CD14-positive monocyte (primary cell): ENCODE measurements around the gene TRPM4. TPM values are rescaled to one million over a fixed set of nuclear protein-coding genes. Genes with fewer than 3 reads are reported as not detected.

ENCODE experiments used
- DNase-seq, 3 donors: peaks; one replicate each; pipeline ENCODE4 v3.0.0-alpha.2; 2011 to 2022
- H2AFZ ChIP-seq: 2 replicates; pipeline ENCODE4 v1.6.0; 2012; ENCODE audit warnings: mild to moderate bottlenecking, low read depth, low read length, inconsistent platforms; ENCODE audit not compliant: insufficient read depth, poor library complexity, severe bottlenecking
- H3K27ac ChIP-seq, 2 donors: 1 replicate in 1 of 2; 2 replicates in 1 of 2; pipeline ENCODE4 v1.5.1; 2012 to 2013; ENCODE audit warnings: low read length in 2 of 2, control low read depth in 1 of 2, inconsistent platforms in 1 of 2, low read depth in 1 of 2, mild to moderate bottlenecking in 1 of 2
- H3K27me3 ChIP-seq, 2 donors: one replicate each; pipeline versions ENCODE4 v1.6.0 to v1.6.1; 2011 to 2013; ENCODE audit warnings: low read length in 2 of 2; ENCODE audit not compliant: control insufficient read depth in 2 of 2, insufficient read depth in 2 of 2
- H3K36me3 ChIP-seq, 2 donors: replicated peaks in 1 of 2; 1 replicate in 1 of 2; 2 replicates in 1 of 2; pipeline versions ENCODE4 v1.5.1 to v1.6.1; 2012 to 2013; ENCODE audit warnings: low read length in 2 of 2, control low read depth in 1 of 2, inconsistent platforms in 1 of 2, mild to moderate bottlenecking in 1 of 2; ENCODE audit not compliant: insufficient read depth in 2 of 2, control insufficient read depth in 1 of 2
- H3K4me1 ChIP-seq, 2 donors: 1 replicate in 1 of 2; 2 replicates in 1 of 2; pipeline versions ENCODE4 v1.5.1 to v1.6.1; 2012 to 2013; ENCODE audit warnings: low read length in 2 of 2, control low read depth in 1 of 2, inconsistent platforms in 1 of 2, mild to moderate bottlenecking in 1 of 2, moderate library complexity in 1 of 2; ENCODE audit not compliant: insufficient read depth in 2 of 2, control insufficient read depth in 1 of 2
- H3K4me2 ChIP-seq: replicated peaks from 2 replicates; pipeline ENCODE3; 2012; ENCODE audit warnings: low read length, moderate library complexity, mild to moderate bottlenecking; ENCODE audit not compliant: poor library complexity, severe bottlenecking; ENCODE audit errors: extremely low read depth
- H3K4me3 ChIP-seq, 3 experiments: fragments of 200-600 bp in 1 of 3; sonication (generic) in 1 of 3; replicated peaks in 1 of 3; 1 replicate in 2 of 3; 2 replicates in 1 of 3; pipeline ENCODE4 v1.5.1; 2011 to 2013; ENCODE audit warnings: low read length in 3 of 3, mild to moderate bottlenecking in 3 of 3, control low read depth in 2 of 3, low read depth in 2 of 3, inconsistent platforms in 1 of 3, moderate library complexity in 1 of 3
- H3K79me2 ChIP-seq: 2 replicates; pipeline ENCODE4 v1.6.0; 2012; ENCODE audit warnings: mild to moderate bottlenecking, control low read depth, inconsistent platforms, low read length, moderate library complexity; ENCODE audit not compliant: insufficient read depth
- H3K9ac ChIP-seq: 2 replicates; pipeline ENCODE4 v1.6.0; 2017; ENCODE audit warnings: low read length, mild to moderate bottlenecking; ENCODE audit not compliant: insufficient read depth, poor library complexity, severe bottlenecking
- H3K9me3 ChIP-seq, 2 donors: replicated peaks in 1 of 2; 1 replicate in 1 of 2; 2 replicates in 1 of 2; pipeline versions ENCODE4 v1.5.1 to v1.6.1; 2012 to 2013; ENCODE audit warnings: low read length in 2 of 2, control low read depth in 1 of 2; ENCODE audit not compliant: control insufficient read depth in 1 of 2, insufficient read depth in 1 of 2
- H4K20me1 ChIP-seq: 2 replicates; pipeline ENCODE4 v1.6.0; 2012; ENCODE audit warnings: mild to moderate bottlenecking, low read length, control low read depth, moderate library complexity; ENCODE audit not compliant: insufficient read depth
- H3K27ac Mint-ChIP-seq, 7 donors: one replicate each; pipeline ENCODE4 v1.8.0; 2020; ENCODE audit warnings: mild to moderate bottlenecking in 7 of 7, mixed read lengths in 7 of 7, moderate library complexity in 6 of 7, inconsistent platforms in 2 of 7
- H3K27me3 Mint-ChIP-seq, 3 donors: one replicate each; pipeline ENCODE4 v1.8.0; 2021 to 2022; ENCODE audit warnings: low read depth in 3 of 3, mild to moderate bottlenecking in 3 of 3, mixed read lengths in 3 of 3, moderate library complexity in 3 of 3, inconsistent platforms in 1 of 3
- H3K36me3 Mint-ChIP-seq, 2 donors: one replicate each; pipeline ENCODE4 v1.8.0; 2020; ENCODE audit warnings: mixed read lengths in 2 of 2, inconsistent platforms in 1 of 2, mild to moderate bottlenecking in 1 of 2
- H3K4me1 Mint-ChIP-seq: one replicate; pipeline ENCODE4 v1.8.0; 2020; ENCODE audit warnings: mild to moderate bottlenecking, mixed read lengths
- H3K4me3 Mint-ChIP-seq, 2 donors: one replicate each; pipeline ENCODE4 v1.8.0; 2020; ENCODE audit warnings: mild to moderate bottlenecking in 2 of 2, mixed read lengths in 2 of 2, moderate library complexity in 1 of 2
- H3K9me3 Mint-ChIP-seq, 7 donors: one replicate each; pipeline ENCODE4 v1.8.0; 2020 to 2022; ENCODE audit warnings: mixed read lengths in 7 of 7, mild to moderate bottlenecking in 6 of 7, moderate library complexity in 6 of 7, inconsistent platforms in 2 of 7
- WGBS: methylation state at CpG from one replicate; pipeline ENCODE4 v1.1.5; 2013; ENCODE audit warnings: missing lambda C conversion rate; ENCODE audit not compliant: insufficient coverage; 5-methylcytosine and 5-hydroxymethylcytosine counted together
- intact Hi-C, 2 donors: fragments of 100-400 bp; cut with micrococcal nuclease; formaldehyde crosslinking; loops; one replicate each; pipeline versions ENCODE4 v1.15.0 to v1.15.1; 2023
- polyA plus RNA-seq, 3 donors: library from polyadenylated mRNA; depleted of rRNA in 1 of 3; unstranded in 2 of 3; stranded (reverse) in 1 of 3; fragments of 300-500 nt in 2 of 3; fragments of >200 nt in 1 of 3; fragmentation: Illumina TruSeq in 2 of 3; gene quantifications; 1 replicate in 2 of 3; 2 replicates in 1 of 3; pipeline ENCODE4 v1.2.3, GENCODE V29; 2012 to 2021
- TF ChIP-seq, protein P1 (sequence below): fragments of 200-600 bp; IDR thresholded peaks from one replicate; pipeline ENCODE4 v1.8.0; 2022; ENCODE audit warnings: antibody characterized with exemption, mild to moderate bottlenecking

Gene TRPM4
- polyA plus RNA-seq, 3 donors: 6.0 to 6.9 (median 6.6) TPM

DNA sequence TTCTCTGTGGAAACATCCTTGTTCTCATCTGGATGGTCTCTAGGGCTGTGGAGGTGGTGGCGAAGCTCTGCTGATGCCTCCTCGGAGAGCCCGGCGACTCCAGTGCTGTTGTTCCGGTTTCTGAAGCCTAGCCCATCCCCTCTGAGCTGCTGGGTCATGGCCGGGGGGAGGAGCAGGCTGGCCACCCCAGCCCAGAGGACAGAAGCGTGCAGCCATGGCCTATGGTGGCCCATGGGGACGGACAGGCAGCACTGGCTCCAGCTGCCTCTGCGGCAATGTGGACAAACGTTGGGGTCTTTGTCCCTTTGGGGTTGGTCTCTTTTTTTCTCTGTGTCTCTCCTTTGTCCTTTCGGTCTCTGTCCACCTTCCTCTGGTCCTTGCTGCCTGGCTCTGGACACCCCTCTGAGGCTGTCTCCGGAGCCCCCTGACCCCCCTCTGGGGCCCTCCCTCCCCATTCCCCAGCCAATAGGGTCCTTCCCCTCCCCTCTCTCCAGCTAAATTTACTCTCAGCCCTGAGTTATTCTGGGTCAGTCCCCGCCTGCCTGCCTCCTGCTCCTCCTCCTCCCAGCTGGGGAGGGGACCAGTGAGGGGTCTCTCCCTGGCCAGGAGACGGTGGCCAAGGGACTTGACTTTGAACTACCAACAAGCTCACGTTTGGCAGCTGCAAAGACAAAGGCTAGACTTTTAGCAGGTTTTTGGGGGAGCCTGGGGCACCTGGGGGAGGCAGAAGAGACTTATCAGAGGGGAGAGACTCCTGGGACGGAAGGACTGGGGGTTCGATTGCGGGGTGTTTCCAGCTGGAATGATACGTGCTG lies 2.4 kb upstream of the TRPM4 start, which contains the start of gene HRC:
HRC (minus strand) TSS at position 392 of the 815 bp plus-strand sequence; CDS start at position 233, 159 bp downstream.
- H3K9ac ChIP-seq: no peak within 1 kb of the TSS
- H4K20me1 ChIP-seq: no peaks in the 10 kb centered on the region
- no peak within 1 kb of the TSS for H3K4me3 ChIP-seq
- no peak within 1 kb of the TSS for H3K4me2 ChIP-seq
- TF ChIP-seq, protein P1, sequence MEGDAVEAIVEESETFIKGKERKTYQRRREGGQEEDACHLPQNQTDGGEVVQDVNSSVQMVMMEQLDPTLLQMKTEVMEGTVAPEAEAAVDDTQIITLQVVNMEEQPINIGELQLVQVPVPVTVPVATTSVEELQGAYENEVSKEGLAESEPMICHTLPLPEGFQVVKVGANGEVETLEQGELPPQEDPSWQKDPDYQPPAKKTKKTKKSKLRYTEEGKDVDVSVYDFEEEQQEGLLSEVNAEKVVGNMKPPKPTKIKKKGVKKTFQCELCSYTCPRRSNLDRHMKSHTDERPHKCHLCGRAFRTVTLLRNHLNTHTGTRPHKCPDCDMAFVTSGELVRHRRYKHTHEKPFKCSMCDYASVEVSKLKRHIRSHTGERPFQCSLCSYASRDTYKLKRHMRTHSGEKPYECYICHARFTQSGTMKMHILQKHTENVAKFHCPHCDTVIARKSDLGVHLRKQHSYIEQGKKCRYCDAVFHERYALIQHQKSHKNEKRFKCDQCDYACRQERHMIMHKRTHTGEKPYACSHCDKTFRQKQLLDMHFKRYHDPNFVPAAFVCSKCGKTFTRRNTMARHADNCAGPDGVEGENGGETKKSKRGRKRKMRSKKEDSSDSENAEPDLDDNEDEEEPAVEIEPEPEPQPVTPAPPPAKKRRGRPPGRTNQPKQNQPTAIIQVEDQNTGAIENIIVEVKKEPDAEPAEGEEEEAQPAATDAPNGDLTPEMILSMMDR: no peak
- peaks cover 25 to 50% of the 10 kb centered on the region in 2 donors for H3K4me1 ChIP-seq
- intact Hi-C loops: no loop called here
- no peak for DNase-seq
- WGBS: 71% methylated on average over 13 of the region's 19 CpGs
- H3K36me3 Mint-ChIP-seq: peaks cover 0 to 3% of the 10 kb centered on the region in 2 donors
- H3K9me3 ChIP-seq: peaks cover 12 to 14% of the 10 kb centered on the region in 2 donors
- peak within 1 kb of the TSS in 2 of 7 donors; percentile 24 to 42 for H3K27ac Mint-ChIP-seq
- H3K9me3 Mint-ChIP-seq: peaks cover 12 to 23% (median 16%) of the 10 kb centered on the region in 7 donors
- H3K4me1 Mint-ChIP-seq: peaks cover 37% of the 10 kb centered on the region
- no peak within 1 kb of the TSS for H3K27ac ChIP-seq
- H2AFZ ChIP-seq: no peak within 1 kb of the TSS
- peak within 1 kb of the TSS in 1 of 2 donors; percentile 49 for H3K4me3 Mint-ChIP-seq
- peaks cover 59 to 90% (median 78%) of the 10 kb centered on the region in 3 donors for H3K27me3 Mint-ChIP-seq
- H3K36me3 ChIP-seq: no peaks in the 10 kb centered on the region
- H3K79me2 ChIP-seq: no peaks in the 10 kb centered on the region
- peaks cover 13 to 60% of the 10 kb centered on the region in 2 donors for H3K27me3 ChIP-seq

DNA sequence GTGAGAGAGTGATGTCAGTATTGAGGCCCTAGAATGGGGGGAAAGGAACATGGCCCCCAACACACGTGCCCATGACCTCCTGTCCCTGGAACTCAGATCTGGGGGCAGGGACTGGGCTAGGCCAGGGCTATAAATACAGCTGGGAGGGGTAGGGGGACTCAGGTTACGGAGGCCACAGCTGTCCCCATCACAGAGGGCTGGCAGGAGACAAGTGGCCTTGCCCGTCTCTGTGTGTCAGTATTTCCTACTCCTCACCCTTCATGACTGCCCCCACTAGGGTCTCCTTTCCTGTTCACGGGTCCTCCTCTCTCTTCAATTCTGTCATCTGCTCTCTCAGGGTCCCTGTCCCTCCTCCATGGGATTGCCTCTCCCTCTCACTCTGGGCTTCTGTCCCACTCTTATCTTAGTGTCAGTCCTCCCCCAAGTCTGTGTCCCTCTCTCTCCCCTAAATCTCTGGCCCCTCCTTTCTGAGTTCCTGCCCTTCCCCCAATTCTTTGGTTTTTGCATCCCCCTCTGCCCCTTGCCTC lies 1.7 kb upstream of the TRPM4 start:
- peak overlapping the region in 1 of 2 donors; percentile 29 for H3K4me3 Mint-ChIP-seq
- H2AFZ ChIP-seq: no peak overlapping the region
- WGBS: 45% methylated on average over 3 of the region's 4 CpGs

More for the DNA sequence above, 1.7 kb upstream of the TRPM4 start:
- Mint-ChIP-seq H3K4me1 (peaks cover 34% of the 10 kb centered on the region), H3K9me3 (peaks cover 12 to 22% (median 16%) of the 10 kb centered on the region in 7 donors), H3K27ac (peak overlapping the region in 1 of 7 donors; percentile 24), H3K36me3 (peaks cover 0 to 3% of the 10 kb centered on the region in 2 donors), H3K27me3 (peaks cover 56 to 87% (median 74%) of the 10 kb centered on the region in 3 donors)
- Histone ChIP-seq H3K4me1 (peaks cover 18 to 43% of the 10 kb centered on the region in 2 donors), H3K9ac (no peak overlapping the region), H4K20me1 (no peaks in the 10 kb centered on the region), H3K27ac (no peak overlapping the region), H3K4me3 (no peak overlapping the region), H3K27me3 (peaks cover 13 to 54% of the 10 kb centered on the region in 2 donors), H3K79me2 (no peaks in the 10 kb centered on the region), H3K9me3 (peaks cover 12 to 14% of the 10 kb centered on the region in 2 donors), H3K36me3 (no peaks in the 10 kb centered on the region), H3K4me2 (no peak overlapping the region)
- DNase-seq: no peak
- TF ChIP-seq, protein P1: no peak
- intact Hi-C loops: no loop called here
